SK-N-SH (cell line): Measurements from ENCODE around the gene TSPAN10. TPM values are rescaled to one million over a fixed set of nuclear protein-coding genes. Genes with fewer than 3 reads are reported as not detected.
A peak's percentile ranks its signal among the peaks of the same experiment; 100 is the strongest.

Experiments used
- CTCF ChIA-PET: fragments of 300-600, 350-600 bp; formaldehyde crosslinking; extraction: SDS; loops from one replicate; lab custom pipeline; 2021; lab: Yijun Ruan, JAX
- POLR2A ChIA-PET: fragments of 350-600 bp; sonication (Branson Sonifier 250); formaldehyde crosslinking; extraction: SDS; loops from one replicate; lab custom pipeline; 2020; ENCODE audit warnings: antibody characterized with exemption, inconsistent platforms; lab: Yijun Ruan, JAX
- DNase-seq: peaks from one replicate; pipeline ENCODE4 v3.0.0; 2012
- H2AFZ ChIP-seq: fragments of 200-600 bp; sonication (generic); 2 replicates; pipeline ENCODE4 v1.8.1; 2016; ENCODE audit warnings: antibody characterized with exemption, mild to moderate bottlenecking, low read depth
- H3F3A ChIP-seq: fragments of 200-600 bp; sonication (generic); replicated peaks from 2 replicates; pipeline ENCODE3; 2016; ENCODE audit warnings: antibody characterized with exemption, mild to moderate bottlenecking; ENCODE audit not compliant: insufficient read depth
- H3K27ac ChIP-seq, 2 experiments: fragments of 200-500 bp in 1 of 2; fragments of 200-600 bp in 1 of 2; sonication (Bioruptor generic) in 1 of 2; sonication (generic), shearing (Covaris generic) in 1 of 2; 2 replicates each; pipeline versions ENCODE4 v1.5.1 to v1.6.1; 2014 to 2016; ENCODE audit warnings: low read depth in 2 of 2, inconsistent platforms in 1 of 2, low read length in 1 of 2, mild to moderate bottlenecking in 1 of 2, mixed read lengths in 1 of 2
- H3K27me3 ChIP-seq: fragments of 200-600 bp; sonication (generic), shearing (Covaris generic); 2 replicates; pipeline ENCODE4 v1.6.1; 2016; ENCODE audit warnings: mixed run types; ENCODE audit not compliant: insufficient read depth
- H3K36me3 ChIP-seq, 2 experiments: fragments of 200-500 bp in 1 of 2; fragments of 200-600 bp in 1 of 2; sonication (Bioruptor generic) in 1 of 2; sonication (generic) in 1 of 2; replicated peaks in 1 of 2; 2 replicates each; pipeline versions ENCODE3 to v1.5.1; 2014 to 2016; ENCODE audit warnings: low read length in 1 of 2, mild to moderate bottlenecking in 1 of 2; ENCODE audit not compliant: insufficient read depth in 2 of 2, control insufficient read depth in 1 of 2
- H3K4me1 ChIP-seq, 2 experiments: fragments of 200-500 bp in 1 of 2; fragments of 200-600 bp in 1 of 2; sonication (Bioruptor generic) in 1 of 2; sonication (generic), shearing (Covaris generic) in 1 of 2; 2 replicates each; pipeline versions ENCODE4 v1.5.1 to v1.6.1; 2014 to 2016; ENCODE audit warnings: low read depth in 1 of 2, low read length in 1 of 2, mixed run types in 1 of 2; ENCODE audit not compliant: insufficient read depth in 2 of 2, control insufficient read depth in 1 of 2
- H3K4me2 ChIP-seq: fragments of 200-600 bp; sonication (generic), shearing (Covaris generic); 2 replicates; pipeline ENCODE4 v1.6.1; 2017; ENCODE audit warnings: mixed run types
- H3K4me3 ChIP-seq, 2 experiments: fragments of 200-500 bp in 1 of 2; fragments of 200-600 bp in 1 of 2; sonication (Bioruptor generic) in 1 of 2; sonication (generic), shearing (Covaris generic) in 1 of 2; 2 replicates each; pipeline versions ENCODE4 v1.5.1 to v1.8.1; 2014 to 2016; ENCODE audit warnings: low read depth in 2 of 2, inconsistent platforms in 1 of 2, low read length in 1 of 2, mild to moderate bottlenecking in 1 of 2, mixed read lengths in 1 of 2, moderate library complexity in 1 of 2
- H3K79me2 ChIP-seq: fragments of 200-600 bp; sonication (generic); 2 replicates; pipeline ENCODE4 v1.8.1; 2017; ENCODE audit warnings: mild to moderate bottlenecking; ENCODE audit not compliant: insufficient read depth
- H3K9ac ChIP-seq: fragments of 200-600 bp; sonication (generic); 2 replicates; pipeline ENCODE4 v1.6.1; 2017; ENCODE audit warnings: mixed run types
- H3K9me2 ChIP-seq: fragments of 200-600 bp; sonication (generic); 2 replicates; pipeline ENCODE4 v1.6.1; 2017; ENCODE audit warnings: mixed run types
- H3K9me3 ChIP-seq: fragments of 200-600 bp; sonication (generic); 2 replicates; pipeline ENCODE4 v1.6.1; 2017; ENCODE audit warnings: mixed run types, mild to moderate bottlenecking, moderate library complexity
- H4K20me1 ChIP-seq: fragments of 200-600 bp; sonication (generic); 2 replicates; pipeline ENCODE4 v1.6.1; 2017; ENCODE audit warnings: mild to moderate bottlenecking, mixed run types; ENCODE audit not compliant: insufficient read depth
- CHD2 ChIP-seq: fragments of 150-350 bp; IDR thresholded peaks from 2 replicates; pipeline ENCODE4 v1.6.1; 2018; ENCODE audit warnings: low read length; ENCODE audit not compliant: partially characterized antibody
- ELF1 ChIP-seq: IDR thresholded peaks from 2 replicates; pipeline ENCODE4 v1.4.0; 2012
- FOSL2 ChIP-seq: IDR thresholded peaks from 2 replicates; pipeline ENCODE4 v1.4.0; 2012; ENCODE audit warnings: low read depth, mild to moderate bottlenecking, moderate library complexity, borderline replicate concordance
- FOXJ3 ChIP-seq: sonication (generic); formaldehyde crosslinking; IDR thresholded peaks from 2 replicates; pipeline ENCODE4 v1.5.1; 2020; ENCODE audit warnings: mild to moderate bottlenecking, missing genetic modification reagents
- GABPA ChIP-seq: IDR thresholded peaks from 2 replicates; pipeline ENCODE4 v1.4.0; 2012; ENCODE audit warnings: low read depth, mild to moderate bottlenecking
- MEF2A ChIP-seq: IDR thresholded peaks from 2 replicates; pipeline ENCODE4 v1.4.0; 2012; ENCODE audit warnings: low read depth, borderline replicate concordance
- MXI1 ChIP-seq: IDR thresholded peaks from 2 replicates; pipeline ENCODE4 v1.6.1; 2012; ENCODE audit warnings: mild to moderate bottlenecking, low read depth, low read length, improper control_type of control experiment
- NFIC ChIP-seq: IDR thresholded peaks from 2 replicates; pipeline ENCODE4 v1.4.0; 2012; ENCODE audit warnings: borderline replicate concordance
- NRF1 ChIP-seq: IDR thresholded peaks from 2 replicates; pipeline ENCODE4 v1.6.1; 2012; ENCODE audit warnings: low read depth, mild to moderate bottlenecking, low read length
- POLR2AphosphoS5 ChIP-seq: IDR thresholded peaks from 2 replicates; pipeline ENCODE4 v1.6.1; 2012; ENCODE audit warnings: low read depth, low read length
- RAD21 ChIP-seq: IDR thresholded peaks from 2 replicates; pipeline ENCODE4 v1.6.1; 2012; ENCODE audit warnings: mild to moderate bottlenecking, low read length
- RFX5 ChIP-seq: IDR thresholded peaks from 2 replicates; pipeline ENCODE4 v1.6.1; 2012; ENCODE audit warnings: mild to moderate bottlenecking, improper control_type of control experiment, low read length
- RXRA ChIP-seq: IDR thresholded peaks from 2 replicates; pipeline ENCODE4 v1.4.0; 2012; ENCODE audit warnings: low read depth, mild to moderate bottlenecking, borderline replicate concordance
- SIN3A ChIP-seq: IDR thresholded peaks from 2 replicates; pipeline ENCODE4 v1.6.1; 2012; ENCODE audit warnings: low read depth, mild to moderate bottlenecking, low read length, moderate library complexity, borderline replicate concordance
- SMC3 ChIP-seq: IDR thresholded peaks from 2 replicates; pipeline ENCODE4 v1.6.1; 2012; ENCODE audit warnings: low read depth, low read length, improper control_type of control experiment
- TAF1 ChIP-seq: IDR thresholded peaks from 2 replicates; pipeline ENCODE4 v1.6.1; 2012; ENCODE audit warnings: low read depth, mild to moderate bottlenecking, low read length, moderate library complexity, borderline replicate concordance
- TCF12 ChIP-seq: IDR thresholded peaks from 2 replicates; pipeline ENCODE4 v1.4.0; 2012
- TEAD4 ChIP-seq: IDR thresholded peaks from 2 replicates; pipeline ENCODE4 v1.4.0; 2012; ENCODE audit warnings: mild to moderate bottlenecking, borderline replicate concordance; ENCODE audit not compliant: insufficient read depth
- YY1 ChIP-seq: IDR thresholded peaks from 2 replicates; pipeline ENCODE4 v1.4.0; 2012; ENCODE audit warnings: low read depth, mild to moderate bottlenecking
- WGBS: methylation state at CpG from one replicate; pipeline ENCODE4 v1.1.6; 2017; ENCODE audit warnings: low lambda C conversion rate; 5-methylcytosine and 5-hydroxymethylcytosine counted together
- polyA plus RNA-seq, 3 experiments: library from polyadenylated mRNA; depleted of rRNA; stranded (reverse); fragments of >200 nt; gene quantifications; 2 replicates each; pipeline ENCODE4 v1.2.3, GENCODE V29; 2012
- TF ChIP-seq, protein P1 (sequence below): IDR thresholded peaks from 2 replicates; pipeline ENCODE4; 2012
- TF ChIP-seq, protein P2 (sequence below): fragments of 200-600 bp; sonication (generic); IDR thresholded peaks from 2 replicates; pipeline ENCODE4 v1.6.1; 2017; ENCODE audit warnings: antibody characterized with exemption, mild to moderate bottlenecking, moderate library complexity
- TF ChIP-seq, protein P3 (sequence below): fragments of 150-350 bp; IDR thresholded peaks from 2 replicates; pipeline ENCODE4 v1.6.1; 2017; ENCODE audit warnings: antibody characterized with exemption, low read length, low read depth, borderline replicate concordance
- TF ChIP-seq, protein P4 (sequence below): IDR thresholded peaks from 2 replicates; pipeline ENCODE4 v1.4.0; 2012; ENCODE audit warnings: low read depth, borderline replicate concordance

Gene TSPAN10
- polyA plus RNA-seq, 1 of the 3 experiments (the other 2 are of a cell fraction), result 6.0 TPM

DNA sequence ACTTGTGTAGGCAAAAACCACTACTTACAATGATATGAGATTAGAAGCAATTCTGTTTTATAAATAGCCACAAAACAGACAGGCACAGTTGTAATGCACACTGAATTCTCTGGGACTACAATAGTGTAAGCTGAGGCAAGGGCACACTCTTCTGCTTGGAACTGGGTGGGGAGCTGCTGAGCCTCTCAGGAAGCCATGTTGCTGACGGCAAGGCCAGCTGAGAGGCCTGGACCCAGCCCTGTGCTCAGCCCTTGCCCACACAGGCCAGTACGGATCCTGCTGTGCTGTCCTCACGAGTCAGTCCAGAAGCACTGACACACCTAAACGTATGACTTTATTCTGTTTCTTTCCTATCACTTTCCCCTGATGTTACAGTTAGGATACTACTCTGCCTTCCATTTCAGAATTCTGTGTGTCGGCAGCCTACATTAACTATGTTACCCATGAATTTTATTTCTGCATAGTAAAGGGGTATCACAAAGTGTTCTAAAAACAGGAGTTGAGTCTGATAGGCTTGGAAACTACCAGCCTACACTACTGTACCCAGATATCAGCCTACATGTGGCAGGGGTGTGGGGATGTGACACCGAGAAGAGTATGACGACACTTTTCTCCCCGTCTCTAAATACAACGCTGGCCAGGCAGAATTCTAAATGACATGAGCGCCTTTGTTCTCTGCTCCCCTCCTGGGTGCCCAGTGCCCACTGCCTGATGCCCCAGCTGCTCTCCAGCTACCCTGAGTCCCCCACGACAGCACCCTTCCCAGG is 43.7 kb upstream of the TSPAN10 start (continued):
- TF ChIP-seq, protein P1, sequence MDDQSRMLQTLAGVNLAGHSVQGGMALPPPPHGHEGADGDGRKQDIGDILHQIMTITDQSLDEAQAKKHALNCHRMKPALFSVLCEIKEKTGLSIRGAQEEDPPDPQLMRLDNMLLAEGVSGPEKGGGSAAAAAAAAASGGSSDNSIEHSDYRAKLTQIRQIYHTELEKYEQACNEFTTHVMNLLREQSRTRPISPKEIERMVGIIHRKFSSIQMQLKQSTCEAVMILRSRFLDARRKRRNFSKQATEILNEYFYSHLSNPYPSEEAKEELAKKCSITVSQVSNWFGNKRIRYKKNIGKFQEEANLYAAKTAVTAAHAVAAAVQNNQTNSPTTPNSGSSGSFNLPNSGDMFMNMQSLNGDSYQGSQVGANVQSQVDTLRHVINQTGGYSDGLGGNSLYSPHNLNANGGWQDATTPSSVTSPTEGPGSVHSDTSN, result no peak
- TF ChIP-seq RAD21 (no peak), TCF12 (no peak)

DNA sequence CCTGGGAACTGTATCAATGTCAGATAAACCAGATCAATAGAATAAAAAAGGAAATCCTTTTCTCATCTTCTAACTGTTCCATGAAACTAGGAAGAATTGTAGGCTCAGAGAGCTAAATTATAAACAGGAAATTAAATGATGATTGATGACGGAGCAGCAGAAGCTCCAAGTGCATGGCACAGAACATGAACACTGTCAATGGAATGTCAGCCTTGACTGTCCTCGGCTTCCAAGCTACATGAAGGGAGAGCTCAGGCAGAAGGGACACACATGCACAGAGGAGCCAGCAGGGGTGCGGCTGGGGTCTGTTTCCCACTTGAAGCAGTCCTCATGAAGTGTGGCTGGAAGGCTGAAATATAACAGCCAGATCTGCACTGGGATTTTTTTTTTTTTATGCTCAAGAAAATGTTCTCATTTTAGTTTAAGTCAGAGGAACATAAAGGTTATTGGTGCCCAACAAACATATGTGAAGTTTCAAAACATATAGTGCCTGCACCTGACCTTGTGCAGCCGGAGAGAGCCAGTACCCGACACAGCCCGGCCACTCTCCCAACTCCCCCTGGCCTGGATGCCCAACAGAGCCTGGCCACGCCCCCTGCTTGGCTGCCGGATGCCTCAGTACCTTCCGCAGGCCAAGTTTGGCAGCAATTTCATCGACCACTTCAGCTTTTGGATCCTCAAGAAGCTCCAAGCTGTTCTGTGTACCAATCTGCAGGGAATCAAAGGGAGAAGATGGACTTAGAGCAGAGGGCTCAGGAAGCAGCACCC is 37.1 kb upstream of the TSPAN10 start:
- Histone ChIP-seq H3F3A (peaks cover 70% of the 10 kb centered on the region), H3K9me3 (no peaks in the 10 kb centered on the region), H3K4me2 (peak overlapping the region; percentile 48), H4K20me1 (peaks cover 26% of the 10 kb centered on the region), H3K27ac (peak overlapping the region; percentile 16 to 68; a peak in 3 of 4 replicates), H3K9ac (peak overlapping the region; percentile 28; the same call in 1 of the 2 replicates), H2AFZ (no peak overlapping the region), H3K4me1 (peaks cover 2 to 20% of the 10 kb centered on the region in 2 experiments), H3K36me3 (peaks cover 42 to 74% of the 10 kb centered on the region in 2 experiments), H3K9me2 (no peaks in the 10 kb centered on the region), H3K4me3 (peak overlapping the region in 1 of 2 experiments; percentile 14; a peak in 1 of 4 replicates), H3K79me2 (peaks cover 68% of the 10 kb centered on the region), H3K27me3 (no peaks in the 10 kb centered on the region)
- no peak for DNase-seq
- 45% methylated on average over 9 of the region's 10 CpGs for WGBS
- POLR2A ChIA-PET, result interaction anchor here (0.7 kb wide), 1 partner anchor 159 kb away, joined by 3 read pairs; no protein-coding TSS in a partner anchor
- CTCF ChIA-PET, result interaction anchor here (0.6 to 3.2 kb wide), 30 partner anchors 9 to 483 kb away, joined by 3 to 55 read pairs (median 10); partner anchors contain the start of genes NDUFAF8 and TEPSIN
- TF ChIP-seq FOXJ3 (CRISPR knock-in tag), result no peak
- TF ChIP-seq FOSL2, result no peak
- no peak for TF ChIP-seq YY1
- TF ChIP-seq POLR2AphosphoS5, result no peak; the same call in 1 of the 2 replicates
- TF ChIP-seq MEF2A, result no peak
- TF ChIP-seq, protein P2, sequence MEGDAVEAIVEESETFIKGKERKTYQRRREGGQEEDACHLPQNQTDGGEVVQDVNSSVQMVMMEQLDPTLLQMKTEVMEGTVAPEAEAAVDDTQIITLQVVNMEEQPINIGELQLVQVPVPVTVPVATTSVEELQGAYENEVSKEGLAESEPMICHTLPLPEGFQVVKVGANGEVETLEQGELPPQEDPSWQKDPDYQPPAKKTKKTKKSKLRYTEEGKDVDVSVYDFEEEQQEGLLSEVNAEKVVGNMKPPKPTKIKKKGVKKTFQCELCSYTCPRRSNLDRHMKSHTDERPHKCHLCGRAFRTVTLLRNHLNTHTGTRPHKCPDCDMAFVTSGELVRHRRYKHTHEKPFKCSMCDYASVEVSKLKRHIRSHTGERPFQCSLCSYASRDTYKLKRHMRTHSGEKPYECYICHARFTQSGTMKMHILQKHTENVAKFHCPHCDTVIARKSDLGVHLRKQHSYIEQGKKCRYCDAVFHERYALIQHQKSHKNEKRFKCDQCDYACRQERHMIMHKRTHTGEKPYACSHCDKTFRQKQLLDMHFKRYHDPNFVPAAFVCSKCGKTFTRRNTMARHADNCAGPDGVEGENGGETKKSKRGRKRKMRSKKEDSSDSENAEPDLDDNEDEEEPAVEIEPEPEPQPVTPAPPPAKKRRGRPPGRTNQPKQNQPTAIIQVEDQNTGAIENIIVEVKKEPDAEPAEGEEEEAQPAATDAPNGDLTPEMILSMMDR, result peak; percentile 18; the same call in 1 of the 2 replicates
- TF ChIP-seq, protein P3, sequence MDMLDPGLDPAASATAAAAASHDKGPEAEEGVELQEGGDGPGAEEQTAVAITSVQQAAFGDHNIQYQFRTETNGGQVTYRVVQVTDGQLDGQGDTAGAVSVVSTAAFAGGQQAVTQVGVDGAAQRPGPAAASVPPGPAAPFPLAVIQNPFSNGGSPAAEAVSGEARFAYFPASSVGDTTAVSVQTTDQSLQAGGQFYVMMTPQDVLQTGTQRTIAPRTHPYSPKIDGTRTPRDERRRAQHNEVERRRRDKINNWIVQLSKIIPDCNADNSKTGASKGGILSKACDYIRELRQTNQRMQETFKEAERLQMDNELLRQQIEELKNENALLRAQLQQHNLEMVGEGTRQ, result no peak
- 0 out of 2 replicates have a peak, but pooled peaks have one; percentile 12 for TF ChIP-seq NFIC
- TF ChIP-seq RXRA, result no peak
- TF ChIP-seq SIN3A, result peak; percentile 81; the same call in 1 of the 2 replicates
- no peak for TF ChIP-seq TAF1
- no peak for TF ChIP-seq CHD2
- TF ChIP-seq SMC3, result no peak
- peak; percentile 41; the same call in 1 of the 2 replicates for TF ChIP-seq TCF12
- no peak for TF ChIP-seq GABPA
- no peak for TF ChIP-seq NRF1
- TF ChIP-seq, protein P1, result peak; percentile 90
- no peak for TF ChIP-seq MXI1
- no peak for TF ChIP-seq RFX5
- TF ChIP-seq, protein P4, sequence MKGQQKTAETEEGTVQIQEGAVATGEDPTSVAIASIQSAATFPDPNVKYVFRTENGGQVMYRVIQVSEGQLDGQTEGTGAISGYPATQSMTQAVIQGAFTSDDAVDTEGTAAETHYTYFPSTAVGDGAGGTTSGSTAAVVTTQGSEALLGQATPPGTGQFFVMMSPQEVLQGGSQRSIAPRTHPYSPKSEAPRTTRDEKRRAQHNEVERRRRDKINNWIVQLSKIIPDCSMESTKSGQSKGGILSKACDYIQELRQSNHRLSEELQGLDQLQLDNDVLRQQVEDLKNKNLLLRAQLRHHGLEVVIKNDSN, result no peak
- TF ChIP-seq TEAD4, result no peak
- TF ChIP-seq RAD21, result no peak
- no peak for TF ChIP-seq ELF1
